Measurements from ENCODE around the gene AFF4. TPM values are rescaled to one million over a fixed set of nuclear protein-coding genes. Genes with fewer than 3 reads are reported as not detected.
A peak's percentile ranks its signal among the peaks of the same experiment; 100 is the strongest.

AFF4 gene
- total and polyA plus RNA-seq, 2 of the 4 experiments (the other 2 are of a cell fraction) = 27.3 to 57.2 TPM

DNA sequence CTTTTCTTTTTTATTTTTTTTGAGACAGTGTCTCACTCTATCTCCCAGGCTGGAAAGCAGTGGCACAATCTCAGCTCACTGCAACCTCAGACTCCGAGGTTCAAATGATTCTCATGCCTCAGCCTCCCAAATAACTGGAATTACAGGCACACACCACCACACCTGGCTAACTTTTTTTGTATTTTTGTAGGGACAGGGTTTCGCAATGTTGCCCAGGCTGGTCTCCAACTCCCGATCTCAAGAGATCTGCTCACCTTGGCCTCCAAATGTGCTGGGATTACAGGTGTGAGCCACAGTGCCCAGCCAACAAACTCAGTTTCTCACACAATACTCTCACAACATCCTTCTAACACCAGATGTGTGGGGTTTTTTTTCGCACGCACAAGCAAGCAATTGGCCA lies 22.1 kb downstream of the AFF4 start:
- Histone ChIP-seq H2BK5ac (ENCODE audit: low read depth, low read length, poor library complexity, severe bottlenecking) (no peak overlapping the region), H2AFZ (replicated peaks; ENCODE audit: low read length, poor library complexity) (no peak overlapping the region), H4K91ac (ENCODE audit: insufficient read depth, low read depth, low read length) (no peak overlapping the region), H2AK9ac (replicated peaks; ENCODE audit: low read depth, low read length, poor library complexity) (no peak overlapping the region), H2BK120ac (ENCODE audit: low read depth, low read length) (no peak overlapping the region), H4K20me1 (ENCODE audit: insufficient read depth, low read length) (peaks cover 95% of the 10 kb centered on the region), H3K4ac (ENCODE audit: low read depth, low read length) (no peak overlapping the region), H3K18ac (ENCODE audit: low read depth, low read length) (no peak overlapping the region), H3K27me3 (ENCODE audit: control insufficient read depth, insufficient read depth, low read length) (no peaks in the 10 kb centered on the region), H3K9ac (ENCODE audit: low read depth, low read length) (no peak overlapping the region), H3K56ac (ENCODE audit: extremely low read depth, insufficient read depth, low read length) (no peak overlapping the region), H3K79me1 (ENCODE audit: low read depth in 1 of 2, low read length in 2 of 2) (peaks cover 12 to 70% of the 10 kb centered on the region in 2 experiments), H3K9me3 (ENCODE audit: control insufficient read depth, insufficient read depth, low read length) (no peaks in the 10 kb centered on the region), H2AK5ac (ENCODE audit: low read depth, low read length) (no peak overlapping the region), H3K36me3 (ENCODE audit: control insufficient read depth, insufficient read depth, low read length) (peaks cover 9% of the 10 kb centered on the region), H4K5ac (ENCODE audit: low read depth, low read length) (no peak overlapping the region), H3K4me2 (ENCODE audit: low read depth, low read length) (no peak overlapping the region), H3K23ac (ENCODE audit: low read depth, low read length) (no peak overlapping the region), H2BK15ac (ENCODE audit: low read depth, low read length) (no peak overlapping the region), H3K27ac (ENCODE audit: insufficient read depth, low read length) (no peak overlapping the region), H3K14ac (replicated peaks; ENCODE audit: low read depth, low read length) (no peak overlapping the region), H3K9me1 (ENCODE audit: insufficient read depth, low read length) (peaks cover 22% of the 10 kb centered on the region), H2BK20ac (ENCODE audit: low read depth, low read length) (no peak overlapping the region), H3K4me3 (ENCODE audit: insufficient read depth, low read depth, low read length) (no peak overlapping the region), H4K8ac (ENCODE audit: low read depth in 2 of 2, low read length in 2 of 2) (no peak overlapping the region), H3K4me1 (ENCODE audit: control insufficient read depth, insufficient read depth, low read length) (peaks cover 2% of the 10 kb centered on the region)
- WGBS, 2 experiments (ENCODE audit: extremely low coverage in 2 of 2, insufficient read length in 1 of 2) = no CpG with 5 or more reads among the region's 5 CpGs
- in situ Hi-C loops (cut with MboI; ENCODE audit: low sequenced_read_pairs) (no loop called here), dilution Hi-C loops (cut with HindIII; ENCODE audit: low sequenced_read_pairs, unreplicated experiment) (no loop called here), intact Hi-C loops (cut with micrococcal nuclease) (no loop called here)
- BruUV-seq (replicated peaks) = no TSS peak
- ChIA-PET CTCF (no interaction called here), POLR2A (ENCODE audit: unreplicated experiment) (interaction anchor here (0.6 kb wide), 1 partner anchor 169 kb away, joined by 3 read pairs; no protein-coding TSS in a partner anchor)
- DNase-seq (no peak), ATAC-seq (ENCODE audit: low read depth) (no peak)
- TF ChIP-seq CEBPB (IDR thresholded peaks at IDR 0.05; ENCODE audit: low read depth, low read length) = peak; percentile 66
- TF ChIP-seq RCOR1 (IDR thresholded peaks at IDR 0.05; ENCODE audit: insufficient replicate concordance, low read length) = no peak
